ENCODE measurements around the gene SKAP1.
"Not testable (repeated sequence)": the region's sequence is repeated elsewhere in the genome, so short reads cannot be mapped to it uniquely, and the experiment has no call there.

SKAP1 gene

GRCh38 chr17:48294020-48294805 is 135.8 kb downstream of the SKAP1 start:
- in situ Hi-C loops (cut with HindIII; ENCODE audit: low sequenced_read_pairs) = loop anchor here (5.0 kb wide), 1 partner anchor 67 kb away; no protein-coding TSS in a partner anchor

GRCh38 chr17:48293319-48294019 is 136.5 kb downstream of the SKAP1 start:
- in situ Hi-C loops (cut with HindIII; ENCODE audit: low sequenced_read_pairs) = loop anchor here (5.0 kb wide), 1 partner anchor 66 kb away; no protein-coding TSS in a partner anchor

GRCh38 chr17:48290378-48290777 is 139.6 kb downstream of the SKAP1 start:
- in situ Hi-C loops (cut with HindIII; ENCODE audit: low sequenced_read_pairs) = loop anchor here (5.0 kb wide), 1 partner anchor 63 kb away; no protein-coding TSS in a partner anchor

GRCh38 chr17:48286917-48287316 is 143.1 kb downstream of the SKAP1 start:
- in situ Hi-C loops (cut with HindIII; ENCODE audit: low sequenced_read_pairs) = not testable (repeated sequence)

- in situ Hi-C loops (cut with HindIII; ENCODE audit: low sequenced_read_pairs) = no loop called here
Observed at GRCh38 chr17:48285614-48286013, 144.4 kb downstream of the SKAP1 start.

- in situ Hi-C loops (cut with HindIII; ENCODE audit: low sequenced_read_pairs) = no loop called here
Observed at GRCh38 chr17:48283907-48284306, 146.1 kb downstream of the SKAP1 start.

GRCh38 chr17:48283411-48283810 is 146.6 kb downstream of the SKAP1 start:
- in situ Hi-C loops (cut with HindIII; ENCODE audit: low sequenced_read_pairs) = no loop called here

GRCh38 chr17:48282303-48282702 is 147.7 kb downstream of the SKAP1 start:
- in situ Hi-C loops (cut with HindIII; ENCODE audit: low sequenced_read_pairs) = no loop called here

GRCh38 chr17:48278760-48279491 is 151.1 kb downstream of the SKAP1 start:
- in situ Hi-C loops (cut with HindIII; ENCODE audit: low sequenced_read_pairs) = no loop called here

GRCh38 chr17:48276776-48277175 is 153.2 kb downstream of the SKAP1 start:
- in situ Hi-C loops (cut with HindIII; ENCODE audit: low sequenced_read_pairs) = no loop called here

- in situ Hi-C loops (cut with HindIII; ENCODE audit: low sequenced_read_pairs) = no loop called here
Observed at GRCh38 chr17:48270899-48271298, 159.1 kb downstream of the SKAP1 start.

- in situ Hi-C loops (cut with HindIII; ENCODE audit: low sequenced_read_pairs) = no loop called here
Observed at GRCh38 chr17:48269209-48269608, 160.8 kb downstream of the SKAP1 start.

GRCh38 chr17:48263731-48264035 is 166.3 kb downstream of the SKAP1 start:
- in situ Hi-C loops (cut with HindIII; ENCODE audit: low sequenced_read_pairs) = no loop called here

GRCh38 chr17:48262982-48263730 is 166.9 kb downstream of the SKAP1 start:
- in situ Hi-C loops (cut with HindIII; ENCODE audit: low sequenced_read_pairs) = no loop called here

GRCh38 chr17:48261297-48261880 is 168.6 kb downstream of the SKAP1 start:
- in situ Hi-C loops (cut with HindIII; ENCODE audit: low sequenced_read_pairs) = no loop called here

GRCh38 chr17:48259694-48260291 is 170.2 kb downstream of the SKAP1 start:
- in situ Hi-C loops (cut with HindIII; ENCODE audit: low sequenced_read_pairs) = no loop called here

- in situ Hi-C loops (cut with HindIII; ENCODE audit: low sequenced_read_pairs) = no loop called here
Observed at GRCh38 chr17:48258331-48258730, 171.7 kb downstream of the SKAP1 start.

- in situ Hi-C loops (cut with HindIII; ENCODE audit: low sequenced_read_pairs) = no loop called here
Observed at GRCh38 chr17:48255759-48256158, 174.3 kb downstream of the SKAP1 start.

GRCh38 chr17:48254896-48255295 is 175.1 kb downstream of the SKAP1 start:
- in situ Hi-C loops (cut with HindIII; ENCODE audit: low sequenced_read_pairs) = no loop called here

GRCh38 chr17:48253975-48254374 is 176.0 kb downstream of the SKAP1 start:
- in situ Hi-C loops (cut with HindIII; ENCODE audit: low sequenced_read_pairs) = no loop called here
